ENCODE results near the gene PRKCE. TPM values are rescaled to one million over a fixed set of nuclear protein-coding genes. Genes with fewer than 3 reads are reported as not detected.

The PRKCE gene
- total RNA-seq, result 98.2 and 105 TPM in 2 replicates

GRCh38 chr2:45651415-45652089 is at the start of gene PRKCE:
Gene PRKCE (plus strand): TSS chr2:45651675.

GRCh38 chr2:45611020-45611859 is 40.2 kb upstream of the PRKCE start, which contains the start of gene SRBD1:
Gene SRBD1 (minus strand): TSS chr2:45611267. CDS start chr2:45605441, 5,826 bp downstream.

Other genes with a start within 250 kb of the PRKCE start
- 17.9 and 18.5 TPM in 2 replicates for gene SRBD1, start 40.4 kb upstream of the PRKCE start, total RNA-seq

All from mammary microvascular endothelial cell (primary cell).